K562 (cell line): Measurements from ENCODE around the gene KCNQ5. TPM values are rescaled to one million over a fixed set of nuclear protein-coding genes. Genes with fewer than 3 reads are reported as not detected.

Source experiments
- ATAC-seq: fragments of 200-7000 bp; cut with Tn5 transposase; 3 replicates; pipeline ENCODE4 v1.9.1; 2020; ENCODE audit warnings: moderate library complexity
- BruUV-seq: library from RNA; stranded (reverse); fragments of 400-500 nt; replicated peaks from 2 replicates; lab custom pipeline; 2021; lab: Mats Ljungman, UMichigan
- CTCF ChIA-PET: fragments of 300-600 bp; formaldehyde crosslinking; extraction: SDS; loops from one replicate; lab custom pipeline; 2021; ENCODE audit warnings: low intra/inter-chr PET ratio; lab: Yijun Ruan, JAX
- POLR2A ChIA-PET: fragments of 300-600, 350-650 bp; sonication (Branson Sonifier 250); formaldehyde crosslinking; extraction: SDS; loops from one replicate; lab custom pipeline; 2021; ENCODE audit warnings: antibody characterized with exemption, inconsistent platforms; lab: Yijun Ruan, JAX
- DNase-seq, 4 experiments: peaks; one replicate each; pipeline versions ENCODE4 v3.0.0 to v3.0.0-alpha.2; 2011 to 2018; ENCODE audit warnings: low spot score in 3 of 4, mixed read lengths in 3 of 4; ENCODE audit errors: extremely low read depth in 1 of 4
- FAIRE-seq: peaks from 2 replicates; lab custom pipeline; 2011; peaks lifted over from hg19 to GRCh38; lab: Jason Lieb, UNC
- H2AFZ ChIP-seq: 2 replicates; pipeline ENCODE4 v1.6.0; 2011; ENCODE audit warnings: low read depth, low read length, control low read depth, inconsistent platforms
- H3K27ac ChIP-seq: fragments of 200-600 bp; 3 replicates; pipeline ENCODE4 v1.8.0; 2011; ENCODE audit warnings: low read depth, mild to moderate bottlenecking, control low read depth, inconsistent platforms, low read length, moderate library complexity, mixed read lengths; ENCODE audit errors: extremely low read depth
- H3K27me3 ChIP-seq, 2 experiments: fragments of 300-600 bp in 1 of 2; 2 replicates in 1 of 2; 3 replicates in 1 of 2; pipeline versions ENCODE4 v1.6.0 to v1.8.0; 2011; ENCODE audit warnings: inconsistent platforms in 2 of 2, low read length in 2 of 2, mild to moderate bottlenecking in 1 of 2, mixed read lengths in 1 of 2, moderate library complexity in 1 of 2; ENCODE audit not compliant: control insufficient read depth in 2 of 2, insufficient read depth in 2 of 2
- H3K36me3 ChIP-seq: fragments of 300-600 bp; 3 replicates; pipeline ENCODE4 v1.8.0; 2011; ENCODE audit warnings: mild to moderate bottlenecking, low read length, inconsistent platforms; ENCODE audit not compliant: control insufficient read depth, insufficient read depth
- H3K4me1 ChIP-seq, 2 experiments: fragments of 200-600 bp in 1 of 2; replicated peaks in 1 of 2; 2 replicates in 1 of 2; 3 replicates in 1 of 2; pipeline versions ENCODE4 v1.5.1 to v1.8.0; 2011; ENCODE audit warnings: inconsistent platforms in 2 of 2, low read length in 2 of 2, mild to moderate bottlenecking in 1 of 2, mixed read lengths in 1 of 2, moderate library complexity in 1 of 2; ENCODE audit not compliant: control insufficient read depth in 2 of 2, insufficient read depth in 2 of 2
- H3K4me2 ChIP-seq: 2 replicates; pipeline ENCODE4 v1.6.1; 2011; ENCODE audit warnings: low read length, control low read depth, inconsistent platforms, mixed read lengths; ENCODE audit not compliant: insufficient read depth
- H3K4me3 ChIP-seq: fragments of 200-600 bp; sonication (generic), shearing (Covaris generic); 2 replicates; pipeline ENCODE4 v1.5.1; 2016; ENCODE audit warnings: control low read depth, inconsistent platforms
- H3K79me2 ChIP-seq: fragments of 200-600 bp; 3 replicates; pipeline ENCODE4 v1.8.0; 2011; ENCODE audit warnings: low read length, inconsistent platforms; ENCODE audit not compliant: control insufficient read depth, insufficient read depth
- H3K9ac ChIP-seq, 2 experiments: 2 replicates each; pipeline versions ENCODE4 v1.6.0 to v1.6.1; 2011; ENCODE audit warnings: low read depth in 2 of 2, low read length in 2 of 2, control low read depth in 1 of 2, inconsistent platforms in 1 of 2, mild to moderate bottlenecking in 1 of 2, mixed read lengths in 1 of 2; ENCODE audit not compliant: insufficient read depth in 1 of 2
- H3K9me1 ChIP-seq: one replicate; pipeline ENCODE4 v1.6.0; 2011; ENCODE audit warnings: inconsistent platforms, mild to moderate bottlenecking, low read length, moderate library complexity; ENCODE audit not compliant: control insufficient read depth, insufficient read depth
- H3K9me3 ChIP-seq: replicated peaks from 2 replicates; pipeline ENCODE4 v1.5.1; 2011; ENCODE audit warnings: low read depth, low read length, inconsistent platforms; ENCODE audit not compliant: control insufficient read depth, insufficient read depth
- H4K20me1 ChIP-seq: replicated peaks from 2 replicates; pipeline ENCODE4 v1.6.1; 2011; ENCODE audit warnings: low read length, inconsistent platforms, mixed read lengths; ENCODE audit not compliant: control insufficient read depth, insufficient read depth
- ELF2 ChIP-seq: fragments of 250-450 bp; sonication (Bioruptor Pico); IDR thresholded peaks from 2 replicates; pipeline ENCODE4 v1.5.0; 2021; ENCODE audit warnings: mild to moderate bottlenecking
- FOXJ2 ChIP-seq: fragments of 200-800 bp; sonication (Bioruptor generic); IDR thresholded peaks from 2 replicates; pipeline ENCODE4 v1.6.1; 2016; ENCODE audit warnings: missing genetic modification characterization, missing compliant biosample characterization
- SIN3A ChIP-seq, 2 experiments: fragments of 150-350 bp in 1 of 2; IDR thresholded peaks; 2 replicates each; pipeline ENCODE4 v1.6.1; 2011 to 2016; ENCODE audit warnings: borderline replicate concordance in 2 of 2, low read depth in 2 of 2, low read length in 2 of 2, mild to moderate bottlenecking in 2 of 2, moderate library complexity in 2 of 2; ENCODE audit not compliant: control insufficient read depth in 1 of 2
- ZNF143 ChIP-seq: sonication (generic); formaldehyde crosslinking; IDR thresholded peaks from 2 replicates; pipeline ENCODE4 v1.9.0; 2022; ENCODE audit warnings: mild to moderate bottlenecking, missing genetic modification reagents
- ZNF766 ChIP-seq: fragments of 200-800 bp; sonication (Bioruptor generic); conservative IDR thresholded peaks from 2 replicates; pipeline ENCODE4 v1.6.1; 2016; ENCODE audit warnings: missing genetic modification characterization, missing compliant biosample characterization
- WGBS: fragments of 100-300 bp; shearing (Covaris generic); methylation state at CpG from one replicate; pipeline ENCODE4 v1.1.6; 2016; ENCODE audit warnings: low coverage, mixed read lengths; ENCODE audit not compliant: insufficient coverage; ENCODE audit errors: missing lambda C conversion rate; 5-methylcytosine and 5-hydroxymethylcytosine counted together
- in situ Hi-C: fragments of 300-500 bp; cut with MboI; formaldehyde crosslinking; loops from 4 replicates; pipeline ENCODE4 v1.15.0; 2018; ENCODE audit warnings: inconsistent platforms, mixed read lengths
- intact Hi-C: fragments of 100-400 bp; cut with micrococcal nuclease; formaldehyde crosslinking; loops from 2 replicates; pipeline ENCODE4 v1.14.2; 2022
- polyA plus RNA-seq, 8 experiments: library from polyadenylated mRNA; depleted of rRNA in 4 of 8; stranded (reverse) in 5 of 8; unstranded in 3 of 8; fragments of >200 nt; fragmentation: Nextera tagmentation in 2 of 8; fragmentation: Illumina TruSeq in 1 of 8; extraction: Ambion mirVana in 2 of 8; extraction: Trizol in 1 of 8; gene quantifications; 2 replicates each; pipeline versions ENCODE4 v1.2.1 to v1.2.3, GENCODE V29; 2011 to 2014; ENCODE audit warnings: inconsistent platforms in 1 of 8, missing spikeins in 1 of 8
- total RNA-seq, 7 experiments: library from RNA; depleted of rRNA in 6 of 7; stranded (reverse); fragments of >200 nt in 6 of 7; fragmentation: Illumina TruSeq in 2 of 7; extraction: Trizol in 2 of 7; gene quantifications; 2 replicates each; pipeline versions ENCODE4 v1.2.1 to v1.2.3, GENCODE V29; 2011 to 2021; ENCODE audit warnings: low replicate concordance in 1 of 7

KCNQ5 gene
- total and polyA plus RNA-seq, 9 of the 15 experiments (the other 6 are each of a cell fraction or from before 2014, with no cell fraction given): 0.31 to 5.9 (median 2.6) TPM

DNA sequence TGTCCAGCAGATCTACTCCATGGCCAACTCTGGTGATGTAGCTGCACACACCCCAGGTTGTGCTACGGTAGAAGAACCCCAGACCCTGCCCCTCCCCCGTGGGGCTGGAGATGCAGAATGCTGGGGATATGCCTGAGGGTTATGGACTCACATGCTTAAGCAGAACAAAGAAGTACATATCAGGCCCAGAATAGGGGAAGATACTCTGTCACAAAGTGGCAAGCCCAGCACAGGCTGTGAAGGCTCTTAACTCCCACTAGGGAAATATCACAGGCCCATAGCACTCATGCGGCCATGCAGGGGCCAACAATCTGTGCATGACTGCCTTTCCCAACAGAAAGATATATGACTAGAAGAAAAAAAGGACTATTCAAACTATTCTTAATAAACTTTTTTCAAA is 234.9 kb downstream of the KCNQ5 start:
- WGBS: 29% methylated on average over 3 of the region's 3 CpGs
- Histone ChIP-seq H3K4me3 (no peak overlapping the region), H3K9ac (no peak overlapping the region), H3K79me2 (no peaks in the 10 kb centered on the region), H3K36me3 (no peaks in the 10 kb centered on the region), H3K4me2 (no peak overlapping the region), H3K9me1 (no peaks in the 10 kb centered on the region), H4K20me1 (no peaks in the 10 kb centered on the region), H3K27me3 (no peaks in the 10 kb centered on the region), H3K4me1 (no peaks in the 10 kb centered on the region), H2AFZ (no peak overlapping the region), H3K27ac (no peak overlapping the region), H3K9me3 (no peaks in the 10 kb centered on the region)
- no peak for FAIRE-seq
- BruUV-seq: no TSS peak
- intact Hi-C loops: no loop called here
- TF ChIP-seq ZNF766 (CRISPR knock-in tag): no peak
- TF ChIP-seq ELF2 (CRISPR knock-in tag): no peak
- TF ChIP-seq SIN3A (IDR thresholded peaks at IDR 0.05; ENCODE audit: borderline replicate concordance in 2 of 2, control insufficient read depth in 1 of 2, low read depth in 2 of 2, low read length in 2 of 2): no peak
- no peak for TF ChIP-seq ZNF143
- TF ChIP-seq FOXJ2 (tag): no peak
- TF ChIP-seq, all 486 proteins: peak for 0
- DNase-seq: no peak
- CTCF ChIA-PET: no interaction called here
- ATAC-seq: no peak
- POLR2A ChIA-PET: no interaction called here
- in situ Hi-C loops: no loop called here
